MCF 10A (cell line): ENCODE data around the gene STRADB. TPM values are rescaled to one million over a fixed set of nuclear protein-coding genes. Genes with fewer than 3 reads are reported as not detected.
A peak's percentile ranks its signal among the peaks of the same experiment; 100 is the strongest.
"Not testable (repeated sequence)": the region's sequence is repeated elsewhere in the genome, so short reads cannot be mapped to it uniquely, and the experiment has no call there.

Experiments
- BruUV-seq: library from RNA; stranded (reverse); fragments of 400-500 nt; replicated peaks from 2 replicates; lab custom pipeline; 2021; lab: Mats Ljungman, UMichigan
- CTCF ChIA-PET: fragments of 300-600 bp; sonication (Branson Sonifier 250); formaldehyde crosslinking; extraction: SDS; loops from one replicate; lab custom pipeline; 2021; ENCODE audit warnings: antibody characterized with exemption, inconsistent platforms; lab: Yijun Ruan, JAX
- POLR2A ChIA-PET: fragments of 300-600, 350-650 bp; sonication (Branson Sonifier 250); formaldehyde crosslinking; extraction: SDS; loops from one replicate; lab custom pipeline; 2020; ENCODE audit warnings: antibody characterized with exemption, inconsistent platforms; lab: Yijun Ruan, JAX
- DNase-seq: peaks from one replicate; pipeline ENCODE4 v3.0.0-alpha.2; 2018; ENCODE audit not compliant: unreplicated experiment
- H3K27ac Mint-ChIP-seq: one replicate; pipeline ENCODE4 v1.8.0; 2022; ENCODE audit warnings: mild to moderate bottlenecking, low read depth, mixed read lengths; ENCODE audit not compliant: unreplicated experiment
- H3K27me3 Mint-ChIP-seq: one replicate; pipeline ENCODE4 v1.8.0; 2022; ENCODE audit warnings: mixed read lengths; ENCODE audit not compliant: insufficient read depth, unreplicated experiment
- H3K36me3 Mint-ChIP-seq: one replicate; pipeline ENCODE4 v1.8.0; 2022; ENCODE audit warnings: mild to moderate bottlenecking, moderate library complexity, mixed read lengths; ENCODE audit not compliant: insufficient read depth, unreplicated experiment
- H3K4me1 Mint-ChIP-seq: one replicate; pipeline ENCODE4 v1.8.0; 2022; ENCODE audit warnings: mixed read lengths; ENCODE audit not compliant: insufficient read depth, unreplicated experiment
- H3K4me3 Mint-ChIP-seq: one replicate; pipeline ENCODE4 v1.8.0; 2022; ENCODE audit warnings: mild to moderate bottlenecking, moderate library complexity, mixed read lengths; ENCODE audit not compliant: unreplicated experiment
- H3K9me3 Mint-ChIP-seq: one replicate; pipeline ENCODE4 v1.8.0; 2022; ENCODE audit warnings: mixed read lengths; ENCODE audit not compliant: unreplicated experiment
- intact Hi-C: fragments of 100-400 bp; cut with micrococcal nuclease; formaldehyde crosslinking; loops from 2 replicates; pipeline ENCODE4 v1.14.1; 2022
- total RNA-seq: library from RNA; stranded (reverse); gene quantifications from 2 replicates; pipeline ENCODE4 v1.2.3, GENCODE V29; 2022
- TF ChIP-seq, protein P1 (sequence below): fragments of 200-600 bp; IDR thresholded peaks from one replicate; pipeline ENCODE4 v1.8.0; 2022; ENCODE audit warnings: antibody characterized with exemption, mild to moderate bottlenecking; ENCODE audit not compliant: unreplicated experiment

The STRADB gene
- total RNA-seq, 1 experiment from 2014 or later = 22.9 TPM

DNA sequence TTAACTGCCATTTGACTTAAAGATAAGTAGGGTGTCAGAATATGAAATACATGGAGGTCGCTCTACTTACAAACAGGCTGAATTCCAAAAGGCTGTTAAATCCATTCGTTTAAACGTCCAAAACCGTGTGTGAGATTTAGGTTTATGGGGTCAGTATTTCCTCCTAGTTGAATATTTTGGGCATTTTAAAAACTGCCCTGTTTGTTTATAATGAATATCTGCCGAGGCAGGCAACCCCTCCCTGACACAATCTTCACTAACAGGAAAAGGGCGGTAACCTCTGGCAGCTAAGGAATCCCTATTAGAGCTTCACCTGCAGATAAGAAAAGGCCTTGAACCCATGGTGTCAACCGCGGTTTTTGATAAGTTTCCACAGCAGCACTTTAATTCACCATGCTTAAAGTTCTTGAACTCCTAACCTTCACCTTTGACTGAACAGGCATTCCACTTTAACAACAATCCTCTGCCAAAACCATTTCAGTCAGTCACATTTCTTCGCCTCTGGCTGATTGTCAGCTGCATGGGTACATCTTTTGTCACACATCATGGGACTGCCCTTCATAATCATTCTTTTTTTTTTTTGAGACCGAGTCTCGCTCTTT lies 18.0 kb upstream of the STRADB start:
- no peaks in the 10 kb centered on the region for H3K36me3 Mint-ChIP-seq
- POLR2A ChIA-PET = interaction anchor here (2.9 kb wide), 1 partner anchor 18 kb away, joined by 19 read pairs; the partner anchor contains the start of genes STRADB and TRAK2

GRCh38 chr2:201436141-201436540 lies 15.4 kb upstream of the STRADB start:
- DNase-seq = no peak
- ChIA-PET CTCF (no interaction called here), POLR2A (interaction anchor here (0.6 to 3.4 kb wide), 3 partner anchors 16 to 125 kb away, joined by 3 to 12 read pairs (median 4); partner anchors contain the start of genes STRADB and TRAK2)
- no peak overlapping the region for H3K4me3 Mint-ChIP-seq
- peaks cover 18% of the 10 kb centered on the region for H3K4me1 Mint-ChIP-seq
- intact Hi-C loops = no loop called here
- TF ChIP-seq, protein P1, sequence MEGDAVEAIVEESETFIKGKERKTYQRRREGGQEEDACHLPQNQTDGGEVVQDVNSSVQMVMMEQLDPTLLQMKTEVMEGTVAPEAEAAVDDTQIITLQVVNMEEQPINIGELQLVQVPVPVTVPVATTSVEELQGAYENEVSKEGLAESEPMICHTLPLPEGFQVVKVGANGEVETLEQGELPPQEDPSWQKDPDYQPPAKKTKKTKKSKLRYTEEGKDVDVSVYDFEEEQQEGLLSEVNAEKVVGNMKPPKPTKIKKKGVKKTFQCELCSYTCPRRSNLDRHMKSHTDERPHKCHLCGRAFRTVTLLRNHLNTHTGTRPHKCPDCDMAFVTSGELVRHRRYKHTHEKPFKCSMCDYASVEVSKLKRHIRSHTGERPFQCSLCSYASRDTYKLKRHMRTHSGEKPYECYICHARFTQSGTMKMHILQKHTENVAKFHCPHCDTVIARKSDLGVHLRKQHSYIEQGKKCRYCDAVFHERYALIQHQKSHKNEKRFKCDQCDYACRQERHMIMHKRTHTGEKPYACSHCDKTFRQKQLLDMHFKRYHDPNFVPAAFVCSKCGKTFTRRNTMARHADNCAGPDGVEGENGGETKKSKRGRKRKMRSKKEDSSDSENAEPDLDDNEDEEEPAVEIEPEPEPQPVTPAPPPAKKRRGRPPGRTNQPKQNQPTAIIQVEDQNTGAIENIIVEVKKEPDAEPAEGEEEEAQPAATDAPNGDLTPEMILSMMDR = no peak
- H3K27ac Mint-ChIP-seq = no peak overlapping the region
- no peaks in the 10 kb centered on the region for H3K9me3 Mint-ChIP-seq
- H3K36me3 Mint-ChIP-seq = no peaks in the 10 kb centered on the region
- no TSS peak for BruUV-seq
- no peaks in the 10 kb centered on the region for H3K27me3 Mint-ChIP-seq

More for the DNA sequence above, 18.0 kb upstream of the STRADB start:
- peaks cover 8% of the 10 kb centered on the region for H3K9me3 Mint-ChIP-seq
- BruUV-seq = no TSS peak
- TF ChIP-seq, protein P1 = no peak
- H3K4me1 Mint-ChIP-seq = peaks cover 12% of the 10 kb centered on the region
- intact Hi-C loops = no loop called here
- H3K27ac Mint-ChIP-seq = no peak overlapping the region
- no peaks in the 10 kb centered on the region for H3K27me3 Mint-ChIP-seq
- CTCF ChIA-PET = interaction anchor here (0.6 to 0.8 kb wide), 2 partner anchors 11 kb away, joined by 3 read pairs; no protein-coding TSS in a partner anchor
- H3K4me3 Mint-ChIP-seq = no peak overlapping the region
- DNase-seq = no peak

DNA sequence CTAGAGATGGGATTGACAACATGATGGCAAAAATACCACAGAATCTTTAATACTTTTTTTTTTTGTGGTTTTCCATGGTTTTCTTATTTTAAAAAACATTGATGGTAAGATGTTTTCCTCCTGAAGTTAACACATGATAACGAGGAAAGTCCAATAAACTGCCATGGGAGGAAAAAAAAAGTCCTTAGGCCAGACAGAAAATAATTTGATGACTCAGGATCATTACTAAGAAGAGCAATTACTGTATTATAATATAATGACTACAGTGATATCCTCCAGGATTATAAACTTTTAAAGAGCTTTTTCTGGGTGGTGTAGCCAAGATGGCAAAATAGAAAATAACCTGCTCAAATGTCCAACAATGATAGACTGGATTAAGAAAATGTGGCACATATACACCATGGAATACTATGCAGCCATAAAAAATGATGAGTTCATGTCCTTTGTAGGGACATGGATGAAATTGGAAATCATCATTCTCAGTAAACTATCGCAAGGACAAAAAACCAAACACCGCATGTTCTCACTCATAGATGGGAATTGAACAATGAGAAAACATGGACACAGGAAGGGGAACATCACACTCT lies 12.1 kb upstream of the STRADB start:
- H3K4me3 Mint-ChIP-seq, intact Hi-C loops, DNase-seq, H3K27me3 Mint-ChIP-seq, H3K27ac Mint-ChIP-seq, H3K4me1 Mint-ChIP-seq, BruUV-seq, H3K36me3 Mint-ChIP-seq, H3K9me3 Mint-ChIP-seq: not testable (repeated sequence)
- ChIA-PET CTCF (interaction anchor here (0.6 kb wide), 1 partner anchor 203 kb away, joined by 5 read pairs; no protein-coding TSS in a partner anchor), POLR2A (interaction anchor here (0.6 to 3.9 kb wide), 3 partner anchors 10 to 49 kb away, joined by 3 to 27 read pairs (median 5); partner anchors contain the start of genes STRADB and TRAK2)

GRCh38 chr2:201440182-201440581 lies 11.4 kb upstream of the STRADB start:
- no peak overlapping the region for H3K4me3 Mint-ChIP-seq
- ChIA-PET CTCF (interaction anchor here (0.6 to 0.8 kb wide), 4 partner anchors 21 to 204 kb away, joined by 3 to 5 read pairs (median 3); no protein-coding TSS in a partner anchor), POLR2A (interaction anchor here (0.8 to 3.9 kb wide), 4 partner anchors 8 to 28 kb away, joined by 3 to 27 read pairs (median 4); partner anchors contain the start of genes STRADB and TRAK2)
- H3K27ac Mint-ChIP-seq = no peak overlapping the region
- peaks cover 6% of the 10 kb centered on the region for H3K4me1 Mint-ChIP-seq
- TF ChIP-seq, protein P1 = no peak
- intact Hi-C loops = no loop called here
- no peaks in the 10 kb centered on the region for H3K27me3 Mint-ChIP-seq
- peak; percentile 13 for DNase-seq
- no peaks in the 10 kb centered on the region for H3K9me3 Mint-ChIP-seq
- no peaks in the 10 kb centered on the region for H3K36me3 Mint-ChIP-seq
- BruUV-seq = no TSS peak
